Activated CD8-positive, alpha-beta memory T cell treated with anti-CD3 and anti-CD28 coated beads for 36 hours (primary cell): ENCODE results near the gene COL19A1. TPM values are rescaled to one million over a fixed set of nuclear protein-coding genes. Genes with fewer than 3 reads are reported as not detected.

Experiments
- CTCF ChIA-PET: fragments of 350-600 bp; sonication (Branson Sonifier 250); formaldehyde crosslinking; loops from one replicate; lab custom pipeline; 2021; ENCODE audit warnings: antibody characterized with exemption; lab: Charles Lee
- POLR2A ChIA-PET: fragments of 350-600 bp; sonication (Branson Sonifier 250); formaldehyde crosslinking; loops from one replicate; lab custom pipeline; 2021; ENCODE audit warnings: antibody characterized with exemption; lab: Charles Lee
- total RNA-seq, 2 experiments: library from RNA; stranded (reverse); gene quantifications; one replicate each; pipeline ENCODE4 v1.2.3, GENCODE V29; 2021

The COL19A1 gene
- total RNA-seq, 2 experiments from 2014 or later, result 0.30 to 0.52 TPM

DNA sequence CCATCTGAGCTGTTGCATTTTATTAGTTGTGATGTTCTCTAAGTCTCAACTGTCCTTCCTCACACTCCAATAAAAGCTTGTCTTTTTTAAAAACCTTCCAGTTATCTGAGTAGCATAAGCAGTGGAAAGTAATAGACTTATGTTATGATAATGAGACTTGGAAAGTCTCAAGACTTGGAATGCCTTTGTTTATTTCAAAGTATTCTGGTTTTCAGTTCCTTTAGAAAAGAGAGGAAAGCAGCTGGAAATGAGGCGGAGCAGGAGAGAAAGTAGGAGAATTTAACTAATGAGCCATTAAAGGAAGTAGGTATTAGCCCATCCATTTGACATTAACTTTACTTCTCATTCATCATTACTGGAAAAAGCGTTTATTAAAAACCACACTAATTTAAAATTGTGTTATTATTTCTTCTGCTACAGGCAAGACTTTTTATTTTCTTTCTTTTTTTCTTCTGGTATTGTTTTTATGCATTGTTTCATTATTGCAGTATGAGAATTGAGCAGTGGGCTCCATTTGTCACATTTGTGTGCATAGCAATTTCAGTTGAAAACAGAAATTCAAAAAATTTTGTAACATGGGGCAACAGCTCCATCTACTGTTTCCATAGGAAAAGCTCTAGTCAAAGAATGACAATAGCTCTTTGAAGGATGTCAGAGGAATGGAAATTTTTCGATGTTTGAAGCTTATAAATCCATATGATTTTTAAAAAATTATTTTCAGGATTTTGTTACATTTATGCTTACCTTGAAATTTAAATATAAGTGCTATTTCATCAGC lies 241.7 kb downstream of the COL19A1 start:
- ChIA-PET CTCF (interaction anchor here (1.7 kb wide), 1 partner anchor 16 kb away, joined by 4 read pairs; no protein-coding TSS in a partner anchor), POLR2A (no interaction called here)

DNA sequence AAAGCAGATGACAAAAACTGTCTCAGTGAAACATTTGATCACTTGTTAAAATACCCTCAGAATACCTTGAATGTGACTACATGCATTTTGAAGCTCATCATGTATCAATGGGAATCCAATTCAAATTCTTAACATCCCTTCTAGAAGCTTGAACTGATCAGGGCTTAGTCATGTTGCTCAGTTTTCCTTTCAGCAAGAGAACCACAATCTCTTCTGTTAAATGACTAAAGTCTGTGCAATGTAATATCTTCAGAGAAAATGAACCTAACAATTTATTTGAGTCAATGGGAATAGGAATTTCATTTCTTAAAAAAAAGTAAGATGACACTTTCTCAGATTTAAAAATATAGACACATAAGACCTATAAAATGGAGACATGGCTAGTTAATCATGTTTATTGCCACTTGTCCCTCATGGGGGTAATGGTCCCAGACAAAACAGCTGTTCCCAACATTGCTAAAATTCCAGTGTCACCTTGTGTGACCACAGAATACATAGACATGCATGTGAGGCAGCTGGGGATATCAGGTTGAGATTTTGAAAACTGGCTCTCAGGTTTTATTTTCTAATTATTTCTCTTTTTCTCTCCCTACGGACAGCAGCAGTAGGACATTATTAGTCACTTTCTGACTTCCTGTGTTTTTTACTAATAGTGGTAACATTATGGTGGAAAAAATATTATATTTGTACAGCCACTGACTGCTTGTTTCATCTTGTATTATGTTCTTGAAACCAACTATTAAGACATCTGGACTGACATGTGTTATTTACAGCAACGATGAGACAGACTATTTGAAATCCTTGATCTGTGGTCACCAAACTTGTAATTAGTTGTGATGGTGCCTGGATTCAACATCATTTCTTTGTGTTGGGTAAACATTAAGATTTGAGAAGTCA lies 244.0 kb downstream of the COL19A1 start:
- ChIA-PET CTCF (no interaction called here), POLR2A (no interaction called here)

DNA sequence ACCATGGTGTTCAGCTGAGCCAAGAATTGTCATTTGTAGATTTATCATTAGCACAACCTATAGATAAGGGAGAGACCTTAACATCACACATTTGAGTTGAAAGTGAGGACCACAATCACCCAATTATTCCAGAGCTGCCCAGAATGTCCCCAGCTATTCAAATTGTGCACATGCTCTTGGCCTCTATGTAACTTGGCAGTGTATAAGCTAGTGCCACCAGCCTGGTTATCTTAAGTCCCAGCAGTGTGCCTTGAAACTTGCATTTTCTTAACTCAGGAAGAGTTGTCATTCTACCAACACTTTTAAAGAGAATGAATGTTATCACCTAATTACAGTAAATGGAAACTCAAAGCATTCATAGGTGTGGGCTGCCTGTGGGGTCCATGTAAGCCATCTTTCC lies 245.4 kb downstream of the COL19A1 start:
- POLR2A ChIA-PET, result no interaction called here
- CTCF ChIA-PET, result no interaction called here

DNA sequence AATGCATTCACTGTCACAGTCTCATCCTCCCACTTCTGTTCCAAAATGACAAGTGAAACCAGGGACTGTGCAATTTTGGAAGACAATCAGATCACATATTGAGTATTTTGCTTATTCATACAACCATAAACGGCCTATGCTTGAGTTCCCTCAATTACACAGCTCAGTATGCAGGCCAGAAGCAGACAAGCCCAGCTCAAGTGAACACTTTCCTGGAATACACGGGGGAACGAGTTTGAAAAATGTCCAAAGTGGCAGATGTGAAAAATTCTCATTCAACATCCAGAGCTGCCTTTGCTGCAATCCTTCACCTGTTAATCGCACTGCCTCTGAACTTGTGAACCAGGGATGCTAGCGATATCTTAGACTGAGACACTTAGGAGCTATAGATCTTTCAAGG lies 246.4 kb downstream of the COL19A1 start:
- CTCF ChIA-PET, result no interaction called here

DNA sequence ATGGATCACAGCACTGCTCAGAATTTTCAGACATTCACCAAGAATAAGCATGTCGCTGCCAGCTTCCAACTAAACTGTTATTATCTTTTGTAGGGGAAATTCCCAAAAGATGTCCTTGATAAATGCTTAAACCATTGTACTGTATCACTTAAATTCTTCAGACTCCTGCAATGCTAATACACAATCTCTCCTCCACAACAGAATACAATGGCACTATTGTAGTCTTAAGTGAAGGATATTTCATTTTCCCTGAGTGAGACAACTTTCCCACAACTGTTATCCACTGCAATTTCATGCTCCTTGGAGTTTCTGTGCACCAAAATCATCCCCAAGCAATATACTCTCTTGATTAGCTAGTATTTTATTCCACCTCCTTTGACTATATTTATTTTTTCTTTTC lies 246.8 kb downstream of the COL19A1 start:
- POLR2A ChIA-PET, result no interaction called here

More for the DNA sequence above, 246.4 kb downstream of the COL19A1 start:
- POLR2A ChIA-PET, result no interaction called here

DNA sequence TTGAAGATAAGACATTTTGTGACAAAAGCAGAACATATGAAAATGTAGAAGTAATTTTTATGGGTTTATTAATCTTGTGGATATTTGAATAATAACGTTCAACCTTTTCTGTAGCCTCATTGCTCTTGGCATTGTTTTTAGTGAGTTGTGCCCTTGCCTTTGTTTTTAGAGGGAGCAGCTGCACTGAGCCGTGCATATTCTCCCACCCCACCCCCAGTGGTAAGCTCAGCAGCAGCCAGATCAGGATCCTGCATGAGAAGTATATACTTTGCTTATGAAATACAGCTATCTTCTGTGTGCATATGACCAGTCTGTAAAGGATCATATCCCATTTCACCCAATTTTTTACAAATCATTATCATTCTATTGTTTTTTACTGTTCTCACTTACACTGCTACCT lies 252.3 kb downstream of the COL19A1 start:
- CTCF ChIA-PET, result no interaction called here

More for the DNA sequence above, 246.8 kb downstream of the COL19A1 start:
- CTCF ChIA-PET, result no interaction called here

DNA sequence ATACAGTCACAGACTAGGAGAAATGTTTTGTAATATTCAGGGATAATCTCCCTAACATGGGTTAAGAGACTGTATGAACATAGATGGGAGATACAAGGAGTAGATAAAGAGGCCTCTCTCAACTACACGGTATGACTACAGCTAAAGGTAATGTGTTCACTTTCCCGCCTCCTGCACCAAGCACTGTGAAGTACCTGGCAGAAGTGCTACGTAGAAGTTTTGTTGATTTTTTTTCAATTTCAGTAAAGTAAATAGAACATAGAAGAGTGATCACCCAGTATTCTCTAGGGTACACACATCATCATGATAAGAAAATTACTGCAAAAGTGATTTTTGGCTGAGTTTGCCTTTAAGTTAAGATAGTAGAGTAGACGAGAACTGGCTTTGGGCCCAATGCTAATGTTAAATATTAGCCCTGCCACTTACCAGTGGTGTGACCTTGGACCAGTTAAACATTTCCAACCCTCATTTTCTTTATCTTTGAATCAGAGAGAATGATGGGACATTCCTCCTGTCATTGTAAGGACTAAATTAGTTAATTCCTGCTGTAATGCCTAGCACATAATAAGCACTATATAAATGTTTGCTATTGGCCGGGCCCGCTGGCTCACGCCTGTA lies 253.0 kb downstream of the COL19A1 start:
- ChIA-PET CTCF (no interaction called here), POLR2A (no interaction called here)

More for the DNA sequence above, 252.3 kb downstream of the COL19A1 start:
- POLR2A ChIA-PET, result no interaction called here

DNA sequence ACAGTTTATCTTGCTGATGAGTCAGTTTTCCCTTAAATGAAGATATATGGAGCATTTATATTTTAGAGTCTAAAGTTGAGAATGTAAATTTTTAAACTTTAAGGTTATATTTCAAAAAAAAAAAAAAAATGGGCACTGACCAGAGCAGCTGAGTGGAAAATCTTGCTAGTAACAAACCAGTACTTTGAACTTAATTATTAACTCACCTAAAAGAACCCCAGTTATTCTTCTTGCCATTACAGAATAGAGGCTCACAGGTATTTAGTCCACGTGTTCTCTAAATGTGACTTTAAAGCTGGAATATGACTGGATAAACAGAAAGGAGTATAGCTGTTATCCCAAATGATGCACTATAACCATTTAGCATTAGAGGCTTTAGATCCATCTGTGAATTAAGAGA lies 258.1 kb downstream of the COL19A1 start:
- CTCF ChIA-PET, result interaction anchor here (1.2 kb wide), 1 partner anchor 16 kb away, joined by 4 read pairs; no protein-coding TSS in a partner anchor
- POLR2A ChIA-PET, result no interaction called here

DNA sequence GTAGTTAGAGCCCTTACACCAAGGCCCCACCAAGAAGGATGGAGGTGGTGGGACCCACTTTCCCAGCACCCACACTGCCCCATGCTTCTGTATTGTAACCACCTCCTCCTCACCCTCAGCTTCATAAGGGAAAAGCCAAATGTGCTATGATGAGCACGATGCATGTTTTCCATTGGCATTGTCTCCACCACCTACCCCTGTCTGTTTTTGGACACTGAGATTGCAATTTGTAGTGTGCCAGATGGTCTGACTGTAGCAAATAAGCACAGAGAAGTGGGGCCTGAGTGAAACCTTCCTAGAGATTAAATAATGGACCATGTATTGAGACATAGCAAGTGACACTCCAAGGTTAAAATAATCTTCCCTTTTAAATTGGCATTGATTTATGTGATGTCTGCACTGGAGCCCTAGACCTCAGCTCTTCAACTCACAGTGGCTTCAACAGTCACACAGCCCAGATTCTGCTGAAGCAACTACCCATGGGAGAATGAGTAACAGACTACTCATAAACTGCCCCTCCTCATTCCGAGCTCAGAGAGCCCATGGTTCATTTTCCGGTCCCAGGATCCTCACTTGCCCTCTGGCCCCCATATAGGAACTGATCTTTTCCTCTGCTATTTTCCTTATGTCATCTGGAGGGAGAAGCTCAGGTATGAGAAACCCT lies 258.7 kb downstream of the COL19A1 start:
- POLR2A ChIA-PET, result no interaction called here
- CTCF ChIA-PET, result interaction anchor here (1.1 to 1.2 kb wide), 2 partner anchors 8 to 16 kb away, joined by 3 to 4 read pairs; no protein-coding TSS in a partner anchor

DNA sequence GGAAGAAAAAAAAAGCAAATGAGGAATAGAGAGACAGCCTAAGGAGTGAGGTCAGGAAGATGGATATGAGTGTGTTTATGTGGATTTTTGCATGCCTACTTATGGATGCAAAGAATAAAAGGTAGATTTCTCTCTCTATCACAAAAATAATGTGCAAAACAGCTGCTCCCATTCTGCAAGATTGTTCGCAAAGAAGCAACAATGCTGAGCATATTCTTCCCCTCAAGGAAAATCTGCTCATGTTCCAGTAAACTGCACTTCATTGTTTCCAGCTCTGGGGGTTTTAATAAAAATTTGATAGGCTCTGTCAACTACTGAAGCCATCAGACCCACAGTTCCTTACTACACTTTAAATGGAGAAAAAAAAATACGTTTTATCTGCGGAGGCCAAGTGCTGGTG lies 259.2 kb downstream of the COL19A1 start:
- POLR2A ChIA-PET, result no interaction called here
- CTCF ChIA-PET, result interaction anchor here (1.1 kb wide), 1 partner anchor 9 kb away, joined by 3 read pairs; no protein-coding TSS in a partner anchor

DNA sequence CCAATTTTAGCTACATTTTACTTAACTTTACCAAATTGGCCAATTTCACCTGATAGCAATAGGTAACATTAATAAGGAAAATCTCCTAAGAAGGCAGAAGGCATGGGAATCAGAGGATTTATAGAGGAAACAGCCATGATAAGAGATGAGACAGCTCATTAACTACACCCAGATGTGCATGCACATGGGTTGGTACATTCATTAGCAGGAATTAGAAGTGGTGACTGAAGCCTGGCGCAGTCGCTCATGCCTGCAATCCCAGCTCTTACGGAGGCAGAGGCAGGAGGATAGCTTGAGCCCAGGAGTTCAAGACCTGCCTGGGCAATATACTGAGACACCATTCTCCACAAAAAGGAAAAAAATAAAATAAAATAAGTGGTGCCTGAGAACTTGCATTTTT lies 263.0 kb downstream of the COL19A1 start:
- ChIA-PET POLR2A (no interaction called here), CTCF (no interaction called here)

DNA sequence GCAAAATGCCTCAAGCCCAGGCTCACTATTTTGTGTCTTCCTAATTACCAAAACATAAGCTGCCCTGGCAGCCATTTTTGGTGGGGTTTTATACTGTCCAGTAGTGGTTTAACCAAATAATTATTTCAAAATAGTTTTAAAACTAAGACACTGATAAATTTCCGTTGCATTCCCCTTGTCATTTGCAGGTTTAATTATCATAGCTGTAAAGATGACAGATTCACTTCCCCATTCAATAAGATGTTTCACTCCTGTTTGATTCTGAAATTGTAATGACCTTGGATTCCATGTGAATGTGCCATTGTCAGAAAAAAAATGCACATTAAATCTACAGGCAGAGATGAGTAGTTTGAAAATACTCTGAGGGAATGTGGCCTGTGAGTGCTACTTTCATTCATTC lies 264.5 kb downstream of the COL19A1 start:
- POLR2A ChIA-PET, result no interaction called here
- CTCF ChIA-PET, result no interaction called here

DNA sequence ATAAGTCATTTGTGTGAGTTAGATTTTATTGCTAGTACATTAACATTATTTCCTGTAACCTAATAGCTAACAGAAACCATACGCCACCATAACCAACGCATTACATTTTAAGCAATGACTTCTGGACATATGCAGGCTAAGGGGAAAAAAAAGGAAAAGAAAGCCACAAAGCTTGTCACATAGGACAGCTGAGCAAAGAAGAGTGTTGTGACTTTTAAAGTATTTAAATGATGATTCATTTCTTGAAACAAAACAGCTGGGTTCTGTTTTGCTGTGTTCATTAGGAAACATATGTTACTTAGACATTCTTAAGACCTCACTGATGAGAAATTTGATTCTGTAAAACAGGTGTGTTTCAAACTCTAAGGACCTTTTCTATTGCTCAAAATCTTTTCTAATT lies 265.2 kb downstream of the COL19A1 start:
- CTCF ChIA-PET, result no interaction called here

DNA sequence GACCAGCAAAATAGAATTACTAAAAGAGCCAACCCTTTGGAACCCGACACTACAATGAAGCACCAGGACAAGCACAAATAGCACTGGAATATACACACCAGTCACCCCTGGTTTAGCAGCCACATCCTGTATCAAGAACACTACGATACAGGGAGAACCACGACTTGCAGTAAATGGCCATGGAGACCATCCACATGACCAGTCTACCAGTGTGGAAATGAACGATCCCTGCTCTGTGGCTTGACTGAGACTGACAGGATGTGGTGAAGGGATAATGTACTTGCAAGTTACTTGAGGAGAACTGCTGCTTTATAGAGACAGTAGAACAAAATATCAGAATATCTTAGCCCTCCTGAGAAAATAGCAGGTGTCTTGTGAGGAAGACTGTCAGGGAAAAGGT lies 266.9 kb downstream of the COL19A1 start:
- POLR2A ChIA-PET, result no interaction called here
- CTCF ChIA-PET, result no interaction called here

More for the DNA sequence above, 265.2 kb downstream of the COL19A1 start:
- POLR2A ChIA-PET, result no interaction called here

DNA sequence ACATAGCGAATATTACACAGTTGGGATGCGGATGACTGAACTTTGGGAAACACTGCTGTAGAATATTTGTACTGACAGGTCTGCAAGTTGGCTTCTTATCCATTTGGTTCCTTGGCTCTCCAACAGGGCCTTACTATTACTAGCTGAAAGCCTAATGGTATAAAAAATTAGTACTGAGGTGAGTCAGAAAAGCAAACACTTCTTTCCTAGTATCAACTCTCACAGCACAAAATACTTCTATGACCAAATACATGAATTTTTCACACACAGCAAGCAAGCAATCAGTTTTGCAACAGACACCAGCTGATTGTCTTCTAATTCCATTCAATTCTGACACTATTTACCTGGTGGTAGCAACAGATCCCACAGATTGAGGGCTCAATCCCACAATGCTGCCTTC lies 268.2 kb downstream of the COL19A1 start:
- ChIA-PET CTCF (interaction anchor here (1.5 kb wide), 1 partner anchor 32 kb away, joined by 3 read pairs; no protein-coding TSS in a partner anchor), POLR2A (no interaction called here)

DNA sequence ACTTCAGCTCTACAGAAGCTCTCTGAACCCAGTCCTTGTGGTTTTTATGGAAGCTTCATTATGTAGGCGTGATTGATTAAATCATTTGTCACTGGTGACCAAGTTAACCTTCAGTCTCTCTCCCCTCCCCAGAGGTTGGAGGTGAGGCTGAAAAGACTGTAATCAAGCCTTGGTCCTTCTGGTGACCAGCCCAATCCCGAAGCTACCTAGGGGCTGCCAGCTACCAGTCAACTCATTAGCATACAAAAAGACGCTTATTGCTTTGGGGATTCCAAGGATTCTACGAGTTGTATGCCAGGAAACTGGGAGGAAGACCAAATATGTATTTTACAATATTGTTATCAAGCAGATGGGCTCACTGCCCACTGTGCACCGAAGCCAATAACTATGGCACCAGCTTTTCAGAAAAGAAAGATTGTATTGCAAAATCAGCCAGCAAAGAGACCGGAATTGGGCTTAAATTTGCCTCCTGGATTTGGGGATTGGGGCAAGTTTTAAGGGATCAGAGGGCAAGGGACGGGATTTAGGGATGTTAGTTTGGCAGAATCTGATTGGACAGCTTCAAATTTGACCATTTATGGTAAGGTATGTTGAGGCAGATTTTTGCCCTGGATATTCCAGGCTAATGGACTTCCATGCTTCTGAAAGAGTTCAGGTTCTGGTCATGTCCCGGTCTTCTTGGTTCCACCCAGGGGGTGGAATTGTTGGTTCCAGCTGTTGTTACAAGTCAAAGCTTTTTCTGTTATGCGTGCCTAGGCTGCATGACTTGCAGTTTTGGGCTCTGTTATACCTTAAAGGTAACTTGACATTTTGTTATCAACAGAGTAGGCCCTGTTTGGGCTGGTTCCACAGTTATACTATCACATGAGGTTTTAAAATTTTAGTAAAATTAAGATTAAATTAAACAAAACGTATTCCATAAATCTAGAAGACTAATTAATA lies 269.1 kb downstream of the COL19A1 start:
- CTCF ChIA-PET, result interaction anchor here (1.5 kb wide), 1 partner anchor 31 kb away, joined by 3 read pairs; no protein-coding TSS in a partner anchor
- POLR2A ChIA-PET, result no interaction called here

DNA sequence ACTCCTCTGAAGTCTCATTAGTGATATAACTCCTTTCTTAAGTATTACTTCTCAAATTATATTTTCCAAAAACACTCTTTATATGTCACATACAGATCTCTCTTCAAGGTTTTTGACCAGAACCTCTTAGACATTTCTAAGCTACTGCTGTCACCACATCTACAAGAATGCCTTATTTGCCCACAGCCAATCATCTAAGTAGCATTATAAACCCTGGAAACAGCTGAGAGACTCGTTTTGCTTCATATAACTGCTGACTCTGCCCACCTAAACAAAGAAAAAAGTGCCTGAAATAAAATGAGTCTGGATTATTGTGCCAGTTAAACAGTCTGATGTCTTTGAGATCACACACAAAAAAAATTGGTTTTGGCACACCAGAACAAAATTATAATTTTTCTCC lies 270.6 kb downstream of the COL19A1 start:
- POLR2A ChIA-PET, result no interaction called here
- CTCF ChIA-PET, result no interaction called here

DNA sequence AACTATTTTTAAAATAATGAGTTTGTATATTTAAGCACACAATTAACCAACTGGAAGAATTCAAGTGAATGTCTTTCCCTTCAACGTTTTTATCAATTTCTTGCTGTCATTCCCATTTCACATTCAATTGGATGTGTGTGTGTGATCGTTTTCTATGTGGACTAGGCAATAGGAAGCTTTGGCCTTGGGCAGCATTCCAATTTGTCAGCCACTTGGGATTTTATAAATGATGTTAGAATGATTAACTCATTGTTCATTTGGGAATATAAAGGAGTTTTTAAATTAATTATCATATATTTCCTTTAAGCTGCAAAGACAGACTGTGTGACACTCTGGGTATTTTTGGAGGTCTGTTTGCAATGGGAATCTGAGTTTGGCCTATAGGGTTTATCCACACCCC lies 274.1 kb downstream of the COL19A1 start:
- ChIA-PET POLR2A (no interaction called here), CTCF (no interaction called here)
